WTC11 (cell line): ENCODE data around the gene PSMF1. TPM values are rescaled to one million over a fixed set of nuclear protein-coding genes. Genes with fewer than 3 reads are reported as not detected.

ENCODE experiments used
- ATAC-seq: fragments of 200-7000 bp; cut with Tn5 transposase; 2 replicates; pipeline ENCODE4 v1.10.0; 2021; ENCODE audit warnings: mild to moderate bottlenecking, moderate library complexity
- CTCF ChIA-PET: fragments of 300-600 bp; sonication (Branson Sonifier 250); formaldehyde crosslinking; loops from one replicate; lab custom pipeline; 2021; ENCODE audit warnings: antibody characterized with exemption; lab: Charles Lee
- POLR2A ChIA-PET: fragments of 350-600 bp; sonication (Branson Sonifier 250); formaldehyde crosslinking; loops from one replicate; lab custom pipeline; 2021; ENCODE audit warnings: antibody characterized with exemption; lab: Charles Lee
- DNase-seq: peaks from one replicate; pipeline ENCODE4 v3.0.0; 2021; ENCODE audit warnings: low spot score
- H3K27ac Mint-ChIP-seq: 2 replicates; pipeline ENCODE4 v1.8.0; 2021; ENCODE audit warnings: mixed read lengths
- H3K27me3 Mint-ChIP-seq: 2 replicates; pipeline ENCODE4 v1.8.0; 2021; ENCODE audit warnings: low read depth, mild to moderate bottlenecking, moderate library complexity, mixed read lengths
- H3K36me3 Mint-ChIP-seq: 2 replicates; pipeline ENCODE4 v1.8.0; 2021; ENCODE audit warnings: mixed read lengths
- H3K4me1 Mint-ChIP-seq: 2 replicates; pipeline ENCODE4 v1.8.0; 2022; ENCODE audit warnings: mixed read lengths
- H3K4me3 Mint-ChIP-seq: 2 replicates; pipeline ENCODE4 v1.8.0; 2021; ENCODE audit warnings: mild to moderate bottlenecking, moderate library complexity, mixed read lengths
- H3K9me3 Mint-ChIP-seq: 2 replicates; pipeline ENCODE4 v1.8.0; 2021; ENCODE audit warnings: mixed read lengths
- ELF4 ChIP-seq: sonication (generic); formaldehyde crosslinking; IDR thresholded peaks from 2 replicates; pipeline ENCODE4 v1.8.1; 2022; ENCODE audit warnings: low read depth, mild to moderate bottlenecking, moderate library complexity, missing genetic modification reagents
- EMX1 ChIP-seq: fragments of 250-450 bp; sonication (Bioruptor Pico); IDR thresholded peaks from 2 replicates; pipeline ENCODE4 v1.8.0; 2021; ENCODE audit warnings: mild to moderate bottlenecking
- GTF2I ChIP-seq: fragments of 250-450 bp; sonication (Bioruptor Pico); conservative IDR thresholded peaks from 2 replicates; pipeline ENCODE4 v1.4.0; 2021; ENCODE audit warnings: mild to moderate bottlenecking
- NR2C2 ChIP-seq: sonication (generic); formaldehyde crosslinking; IDR thresholded peaks from 2 replicates; pipeline ENCODE4 v1.8.0; 2022; ENCODE audit warnings: mild to moderate bottlenecking, missing genetic modification reagents
- PRRX2 ChIP-seq: fragments of 250-450 bp; sonication (Bioruptor Pico); IDR thresholded peaks from 2 replicates; pipeline ENCODE4 v1.8.0; 2021; ENCODE audit warnings: mild to moderate bottlenecking
- SMAD3 ChIP-seq: sonication (generic); formaldehyde crosslinking; IDR thresholded peaks from 2 replicates; pipeline ENCODE4 v1.8.0; 2022; ENCODE audit warnings: missing genetic modification reagents, mild to moderate bottlenecking, borderline replicate concordance
- TCF7 ChIP-seq: sonication (generic); formaldehyde crosslinking; IDR thresholded peaks from 2 replicates; pipeline ENCODE4 v1.8.0; 2022; ENCODE audit warnings: mild to moderate bottlenecking, low read depth, missing genetic modification reagents, moderate library complexity
- ZNF317 ChIP-seq: sonication (generic); formaldehyde crosslinking; IDR thresholded peaks from 2 replicates; pipeline ENCODE4 v1.8.1; 2023; ENCODE audit warnings: low read depth, mild to moderate bottlenecking, moderate library complexity, missing genetic modification reagents, borderline replicate concordance
- total RNA-seq: library from RNA; stranded (reverse); gene quantifications from 3 replicates; pipeline ENCODE4 v1.2.3, GENCODE V29; 2021
- TF ChIP-seq, protein P1 (sequence below): sonication (generic); formaldehyde crosslinking; IDR thresholded peaks from 2 replicates; pipeline ENCODE4 v1.8.1; 2022; ENCODE audit warnings: missing genetic modification reagents, borderline replicate concordance
- TF ChIP-seq, protein P2 (sequence below): sonication (generic); formaldehyde crosslinking; IDR thresholded peaks from 2 replicates; pipeline ENCODE4 v1.8.1; 2023; ENCODE audit warnings: mild to moderate bottlenecking, missing genetic modification reagents
- TF ChIP-seq, protein P3 (sequence below): sonication (generic); formaldehyde crosslinking; IDR thresholded peaks from 2 replicates; pipeline ENCODE4 v1.8.1; 2023; ENCODE audit warnings: mild to moderate bottlenecking, missing genetic modification reagents, moderate library complexity
- TF ChIP-seq, protein P4 (sequence below): sonication (generic); formaldehyde crosslinking; IDR thresholded peaks from 2 replicates; pipeline ENCODE4 v1.8.1; 2023; ENCODE audit warnings: mild to moderate bottlenecking, missing genetic modification reagents, borderline replicate concordance
- TF ChIP-seq, protein P5 (sequence below): fragments of 250-450 bp; sonication (Bioruptor Pico); IDR thresholded peaks from 2 replicates; pipeline ENCODE4 v1.9.0; 2021; ENCODE audit warnings: mild to moderate bottlenecking, borderline replicate concordance
- TF ChIP-seq, protein P6 (sequence below): sonication (generic); formaldehyde crosslinking; IDR thresholded peaks from 2 replicates; pipeline ENCODE4 v1.8.0; 2023; ENCODE audit warnings: missing genetic modification reagents, mild to moderate bottlenecking, borderline replicate concordance

Gene PSMF1
- total RNA-seq, 1 experiment from 2014 or later, result 113 TPM

DNA sequence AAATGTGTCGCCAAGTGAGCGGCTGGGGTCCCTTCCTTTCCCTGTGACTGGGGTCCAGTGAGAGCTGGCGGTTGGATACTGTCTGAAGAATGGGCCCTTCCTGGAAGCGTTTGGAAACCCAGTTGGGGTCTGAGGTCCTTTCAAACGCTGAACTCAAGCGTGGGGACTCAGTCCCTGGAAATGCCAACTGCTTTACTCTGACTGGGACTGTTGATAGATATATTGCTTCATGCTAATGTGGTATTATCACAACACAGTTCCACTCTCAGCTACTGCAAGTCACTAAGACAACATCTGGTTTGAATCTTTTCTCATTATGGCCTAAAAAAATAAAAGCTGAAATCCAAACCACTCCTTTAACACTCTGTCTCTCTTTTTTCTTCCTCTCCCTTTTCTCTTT, 23.7 kb upstream of the PSMF1 start (continued):
- TF ChIP-seq, protein P1, sequence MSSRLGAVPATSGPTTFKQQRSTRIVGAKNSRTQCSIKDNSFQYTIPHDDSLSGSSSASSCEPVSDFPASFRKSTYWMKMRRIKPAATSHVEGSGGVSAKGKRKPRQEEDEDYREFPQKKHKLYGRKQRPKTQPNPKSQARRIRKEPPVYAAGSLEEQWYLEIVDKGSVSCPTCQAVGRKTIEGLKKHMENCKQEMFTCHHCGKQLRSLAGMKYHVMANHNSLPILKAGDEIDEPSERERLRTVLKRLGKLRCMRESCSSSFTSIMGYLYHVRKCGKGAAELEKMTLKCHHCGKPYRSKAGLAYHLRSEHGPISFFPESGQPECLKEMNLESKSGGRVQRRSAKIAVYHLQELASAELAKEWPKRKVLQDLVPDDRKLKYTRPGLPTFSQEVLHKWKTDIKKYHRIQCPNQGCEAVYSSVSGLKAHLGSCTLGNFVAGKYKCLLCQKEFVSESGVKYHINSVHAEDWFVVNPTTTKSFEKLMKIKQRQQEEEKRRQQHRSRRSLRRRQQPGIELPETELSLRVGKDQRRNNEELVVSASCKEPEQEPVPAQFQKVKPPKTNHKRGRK (CRISPR knock-in tag), result no peak
- TF ChIP-seq, protein P2, sequence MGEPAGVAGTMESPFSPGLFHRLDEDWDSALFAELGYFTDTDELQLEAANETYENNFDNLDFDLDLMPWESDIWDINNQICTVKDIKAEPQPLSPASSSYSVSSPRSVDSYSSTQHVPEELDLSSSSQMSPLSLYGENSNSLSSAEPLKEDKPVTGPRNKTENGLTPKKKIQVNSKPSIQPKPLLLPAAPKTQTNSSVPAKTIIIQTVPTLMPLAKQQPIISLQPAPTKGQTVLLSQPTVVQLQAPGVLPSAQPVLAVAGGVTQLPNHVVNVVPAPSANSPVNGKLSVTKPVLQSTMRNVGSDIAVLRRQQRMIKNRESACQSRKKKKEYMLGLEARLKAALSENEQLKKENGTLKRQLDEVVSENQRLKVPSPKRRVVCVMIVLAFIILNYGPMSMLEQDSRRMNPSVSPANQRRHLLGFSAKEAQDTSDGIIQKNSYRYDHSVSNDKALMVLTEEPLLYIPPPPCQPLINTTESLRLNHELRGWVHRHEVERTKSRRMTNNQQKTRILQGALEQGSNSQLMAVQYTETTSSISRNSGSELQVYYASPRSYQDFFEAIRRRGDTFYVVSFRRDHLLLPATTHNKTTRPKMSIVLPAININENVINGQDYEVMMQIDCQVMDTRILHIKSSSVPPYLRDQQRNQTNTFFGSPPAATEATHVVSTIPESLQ, result no peak
- TF ChIP-seq, protein P3, sequence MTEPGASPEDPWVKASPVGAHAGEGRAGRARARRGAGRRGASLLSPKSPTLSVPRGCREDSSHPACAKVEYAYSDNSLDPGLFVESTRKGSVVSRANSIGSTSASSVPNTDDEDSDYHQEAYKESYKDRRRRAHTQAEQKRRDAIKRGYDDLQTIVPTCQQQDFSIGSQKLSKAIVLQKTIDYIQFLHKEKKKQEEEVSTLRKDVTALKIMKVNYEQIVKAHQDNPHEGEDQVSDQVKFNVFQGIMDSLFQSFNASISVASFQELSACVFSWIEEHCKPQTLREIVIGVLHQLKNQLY (CRISPR knock-in tag), result no peak
- no peak for TF ChIP-seq EMX1 (CRISPR knock-in tag)

DNA sequence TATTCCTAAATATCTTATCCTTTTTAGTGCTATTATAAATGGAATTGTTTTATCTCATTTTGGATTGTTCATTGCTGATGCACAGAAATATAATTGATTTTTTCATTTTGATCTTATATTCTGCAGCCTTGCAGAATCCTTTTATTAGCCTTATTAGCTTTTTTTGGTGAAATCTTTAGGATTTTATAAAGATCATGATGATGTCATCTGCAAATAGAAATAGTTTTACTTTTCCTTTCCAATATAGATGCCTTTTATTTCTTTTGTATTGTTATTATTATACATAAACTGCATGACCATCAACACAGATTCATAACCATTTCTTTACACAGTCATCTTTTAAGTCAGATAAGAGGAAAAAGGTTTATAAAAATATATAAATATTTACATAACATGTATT, 16.9 kb upstream of the PSMF1 start:
- peaks cover 9% of the 10 kb centered on the region for H3K27me3 Mint-ChIP-seq
- no peaks in the 10 kb centered on the region for H3K4me1 Mint-ChIP-seq
- no peaks in the 10 kb centered on the region for H3K36me3 Mint-ChIP-seq
- ATAC-seq, result no peak
- H3K27ac Mint-ChIP-seq, result no peak overlapping the region
- H3K4me3 Mint-ChIP-seq, result no peak overlapping the region
- no peak for DNase-seq
- ChIA-PET POLR2A (no interaction called here), CTCF (no interaction called here)
- H3K9me3 Mint-ChIP-seq, result peaks cover 47% of the 10 kb centered on the region
- TF ChIP-seq PRRX2 (CRISPR knock-in tag) (no peak), GTF2I (CRISPR knock-in tag) (no peak), SMAD3 (no peak), NR2C2 (CRISPR knock-in tag) (no peak), TCF7 (CRISPR knock-in tag) (no peak), ELF4 (CRISPR knock-in tag) (no peak), ZNF317 (no peak)
- TF ChIP-seq, protein P4, sequence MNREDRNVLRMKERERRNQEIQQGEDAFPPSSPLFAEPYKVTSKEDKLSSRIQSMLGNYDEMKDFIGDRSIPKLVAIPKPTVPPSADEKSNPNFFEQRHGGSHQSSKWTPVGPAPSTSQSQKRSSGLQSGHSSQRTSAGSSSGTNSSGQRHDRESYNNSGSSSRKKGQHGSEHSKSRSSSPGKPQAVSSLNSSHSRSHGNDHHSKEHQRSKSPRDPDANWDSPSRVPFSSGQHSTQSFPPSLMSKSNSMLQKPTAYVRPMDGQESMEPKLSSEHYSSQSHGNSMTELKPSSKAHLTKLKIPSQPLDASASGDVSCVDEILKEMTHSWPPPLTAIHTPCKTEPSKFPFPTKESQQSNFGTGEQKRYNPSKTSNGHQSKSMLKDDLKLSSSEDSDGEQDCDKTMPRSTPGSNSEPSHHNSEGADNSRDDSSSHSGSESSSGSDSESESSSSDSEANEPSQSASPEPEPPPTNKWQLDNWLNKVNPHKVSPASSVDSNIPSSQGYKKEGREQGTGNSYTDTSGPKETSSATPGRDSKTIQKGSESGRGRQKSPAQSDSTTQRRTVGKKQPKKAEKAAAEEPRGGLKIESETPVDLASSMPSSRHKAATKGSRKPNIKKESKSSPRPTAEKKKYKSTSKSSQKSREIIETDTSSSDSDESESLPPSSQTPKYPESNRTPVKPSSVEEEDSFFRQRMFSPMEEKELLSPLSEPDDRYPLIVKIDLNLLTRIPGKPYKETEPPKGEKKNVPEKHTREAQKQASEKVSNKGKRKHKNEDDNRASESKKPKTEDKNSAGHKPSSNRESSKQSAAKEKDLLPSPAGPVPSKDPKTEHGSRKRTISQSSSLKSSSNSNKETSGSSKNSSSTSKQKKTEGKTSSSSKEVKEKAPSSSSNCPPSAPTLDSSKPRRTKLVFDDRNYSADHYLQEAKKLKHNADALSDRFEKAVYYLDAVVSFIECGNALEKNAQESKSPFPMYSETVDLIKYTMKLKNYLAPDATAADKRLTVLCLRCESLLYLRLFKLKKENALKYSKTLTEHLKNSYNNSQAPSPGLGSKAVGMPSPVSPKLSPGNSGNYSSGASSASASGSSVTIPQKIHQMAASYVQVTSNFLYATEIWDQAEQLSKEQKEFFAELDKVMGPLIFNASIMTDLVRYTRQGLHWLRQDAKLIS (CRISPR knock-in tag), result no peak
- TF ChIP-seq, protein P5, sequence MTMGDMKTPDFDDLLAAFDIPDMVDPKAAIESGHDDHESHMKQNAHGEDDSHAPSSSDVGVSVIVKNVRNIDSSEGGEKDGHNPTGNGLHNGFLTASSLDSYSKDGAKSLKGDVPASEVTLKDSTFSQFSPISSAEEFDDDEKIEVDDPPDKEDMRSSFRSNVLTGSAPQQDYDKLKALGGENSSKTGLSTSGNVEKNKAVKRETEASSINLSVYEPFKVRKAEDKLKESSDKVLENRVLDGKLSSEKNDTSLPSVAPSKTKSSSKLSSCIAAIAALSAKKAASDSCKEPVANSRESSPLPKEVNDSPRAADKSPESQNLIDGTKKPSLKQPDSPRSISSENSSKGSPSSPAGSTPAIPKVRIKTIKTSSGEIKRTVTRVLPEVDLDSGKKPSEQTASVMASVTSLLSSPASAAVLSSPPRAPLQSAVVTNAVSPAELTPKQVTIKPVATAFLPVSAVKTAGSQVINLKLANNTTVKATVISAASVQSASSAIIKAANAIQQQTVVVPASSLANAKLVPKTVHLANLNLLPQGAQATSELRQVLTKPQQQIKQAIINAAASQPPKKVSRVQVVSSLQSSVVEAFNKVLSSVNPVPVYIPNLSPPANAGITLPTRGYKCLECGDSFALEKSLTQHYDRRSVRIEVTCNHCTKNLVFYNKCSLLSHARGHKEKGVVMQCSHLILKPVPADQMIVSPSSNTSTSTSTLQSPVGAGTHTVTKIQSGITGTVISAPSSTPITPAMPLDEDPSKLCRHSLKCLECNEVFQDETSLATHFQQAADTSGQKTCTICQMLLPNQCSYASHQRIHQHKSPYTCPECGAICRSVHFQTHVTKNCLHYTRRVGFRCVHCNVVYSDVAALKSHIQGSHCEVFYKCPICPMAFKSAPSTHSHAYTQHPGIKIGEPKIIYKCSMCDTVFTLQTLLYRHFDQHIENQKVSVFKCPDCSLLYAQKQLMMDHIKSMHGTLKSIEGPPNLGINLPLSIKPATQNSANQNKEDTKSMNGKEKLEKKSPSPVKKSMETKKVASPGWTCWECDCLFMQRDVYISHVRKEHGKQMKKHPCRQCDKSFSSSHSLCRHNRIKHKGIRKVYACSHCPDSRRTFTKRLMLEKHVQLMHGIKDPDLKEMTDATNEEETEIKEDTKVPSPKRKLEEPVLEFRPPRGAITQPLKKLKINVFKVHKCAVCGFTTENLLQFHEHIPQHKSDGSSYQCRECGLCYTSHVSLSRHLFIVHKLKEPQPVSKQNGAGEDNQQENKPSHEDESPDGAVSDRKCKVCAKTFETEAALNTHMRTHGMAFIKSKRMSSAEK (CRISPR knock-in tag), result no peak
- TF ChIP-seq, protein P3 (CRISPR knock-in tag), result no peak
- TF ChIP-seq, protein P6, sequence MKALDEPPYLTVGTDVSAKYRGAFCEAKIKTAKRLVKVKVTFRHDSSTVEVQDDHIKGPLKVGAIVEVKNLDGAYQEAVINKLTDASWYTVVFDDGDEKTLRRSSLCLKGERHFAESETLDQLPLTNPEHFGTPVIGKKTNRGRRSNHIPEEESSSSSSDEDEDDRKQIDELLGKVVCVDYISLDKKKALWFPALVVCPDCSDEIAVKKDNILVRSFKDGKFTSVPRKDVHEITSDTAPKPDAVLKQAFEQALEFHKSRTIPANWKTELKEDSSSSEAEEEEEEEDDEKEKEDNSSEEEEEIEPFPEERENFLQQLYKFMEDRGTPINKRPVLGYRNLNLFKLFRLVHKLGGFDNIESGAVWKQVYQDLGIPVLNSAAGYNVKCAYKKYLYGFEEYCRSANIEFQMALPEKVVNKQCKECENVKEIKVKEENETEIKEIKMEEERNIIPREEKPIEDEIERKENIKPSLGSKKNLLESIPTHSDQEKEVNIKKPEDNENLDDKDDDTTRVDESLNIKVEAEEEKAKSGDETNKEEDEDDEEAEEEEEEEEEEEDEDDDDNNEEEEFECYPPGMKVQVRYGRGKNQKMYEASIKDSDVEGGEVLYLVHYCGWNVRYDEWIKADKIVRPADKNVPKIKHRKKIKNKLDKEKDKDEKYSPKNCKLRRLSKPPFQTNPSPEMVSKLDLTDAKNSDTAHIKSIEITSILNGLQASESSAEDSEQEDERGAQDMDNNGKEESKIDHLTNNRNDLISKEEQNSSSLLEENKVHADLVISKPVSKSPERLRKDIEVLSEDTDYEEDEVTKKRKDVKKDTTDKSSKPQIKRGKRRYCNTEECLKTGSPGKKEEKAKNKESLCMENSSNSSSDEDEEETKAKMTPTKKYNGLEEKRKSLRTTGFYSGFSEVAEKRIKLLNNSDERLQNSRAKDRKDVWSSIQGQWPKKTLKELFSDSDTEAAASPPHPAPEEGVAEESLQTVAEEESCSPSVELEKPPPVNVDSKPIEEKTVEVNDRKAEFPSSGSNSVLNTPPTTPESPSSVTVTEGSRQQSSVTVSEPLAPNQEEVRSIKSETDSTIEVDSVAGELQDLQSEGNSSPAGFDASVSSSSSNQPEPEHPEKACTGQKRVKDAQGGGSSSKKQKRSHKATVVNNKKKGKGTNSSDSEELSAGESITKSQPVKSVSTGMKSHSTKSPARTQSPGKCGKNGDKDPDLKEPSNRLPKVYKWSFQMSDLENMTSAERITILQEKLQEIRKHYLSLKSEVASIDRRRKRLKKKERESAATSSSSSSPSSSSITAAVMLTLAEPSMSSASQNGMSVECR (CRISPR knock-in tag), result no peak
